Embryonic facial prominence (tissue), 1 donor: ENCODE measurements around the gene MT1A.
"Not testable (repeated sequence)": the region's sequence is repeated elsewhere in the genome, so short reads cannot be mapped to it uniquely, and the experiment has no call there.

ENCODE experiments used
- DNase-seq: peaks from one replicate; pipeline ENCODE4 v3.0.0-alpha.2; 2016; ENCODE audit errors: extremely low spot score

The MT1A gene

DNA sequence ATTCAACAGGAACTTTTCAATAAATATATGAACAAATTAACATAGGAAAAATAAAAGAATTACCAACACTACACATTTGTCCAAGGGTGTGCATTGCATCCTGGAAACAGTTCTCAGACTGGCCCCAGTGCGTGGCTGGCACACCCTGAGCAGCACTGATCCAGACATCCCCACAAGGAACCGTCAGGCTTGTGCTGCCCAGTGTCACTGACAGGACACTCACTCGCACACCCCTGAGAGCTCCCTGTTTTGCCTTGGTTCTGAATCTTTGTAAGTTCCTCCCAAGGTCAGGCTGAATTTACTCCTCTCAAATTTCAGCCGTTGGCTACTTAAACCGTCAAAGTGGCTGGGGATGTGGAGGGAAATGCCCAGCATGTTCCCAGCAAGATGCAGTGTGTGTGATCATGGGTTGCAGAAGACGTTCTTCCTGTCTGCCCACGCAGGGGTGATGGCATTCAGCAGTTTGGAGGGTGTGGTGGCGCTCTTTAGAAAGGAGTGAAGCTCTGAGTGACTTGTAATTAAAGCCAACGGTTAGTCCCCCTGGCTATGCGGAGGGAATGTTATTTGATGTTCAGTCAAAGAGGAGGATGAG is 28.4 kb upstream of the MT1A start:
- no peak for DNase-seq

DNA sequence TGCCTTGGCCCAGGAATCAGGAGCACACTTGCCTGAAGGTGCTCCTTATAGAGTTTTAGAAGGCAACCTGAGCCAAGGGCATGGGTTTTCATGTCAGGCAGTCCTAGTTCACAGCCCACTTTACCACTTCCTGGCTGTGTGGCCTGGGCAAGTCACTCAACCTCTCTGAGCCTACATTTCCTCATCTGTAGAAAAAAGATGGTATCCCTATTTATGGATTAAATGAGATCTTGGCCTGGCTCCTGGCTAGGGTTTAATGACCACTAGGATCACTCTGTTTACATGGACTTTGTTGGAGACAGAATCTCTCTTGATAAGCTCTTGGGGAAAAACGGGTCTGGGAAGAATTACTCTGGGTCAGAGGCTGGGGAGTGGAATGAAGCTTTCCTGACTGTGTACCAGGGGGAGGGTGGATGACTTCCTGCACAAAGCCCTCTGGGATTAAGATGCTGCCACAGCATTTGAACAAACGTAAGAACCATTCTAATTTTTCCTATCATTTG is 27.8 kb upstream of the MT1A start:
- no peak for DNase-seq

DNA sequence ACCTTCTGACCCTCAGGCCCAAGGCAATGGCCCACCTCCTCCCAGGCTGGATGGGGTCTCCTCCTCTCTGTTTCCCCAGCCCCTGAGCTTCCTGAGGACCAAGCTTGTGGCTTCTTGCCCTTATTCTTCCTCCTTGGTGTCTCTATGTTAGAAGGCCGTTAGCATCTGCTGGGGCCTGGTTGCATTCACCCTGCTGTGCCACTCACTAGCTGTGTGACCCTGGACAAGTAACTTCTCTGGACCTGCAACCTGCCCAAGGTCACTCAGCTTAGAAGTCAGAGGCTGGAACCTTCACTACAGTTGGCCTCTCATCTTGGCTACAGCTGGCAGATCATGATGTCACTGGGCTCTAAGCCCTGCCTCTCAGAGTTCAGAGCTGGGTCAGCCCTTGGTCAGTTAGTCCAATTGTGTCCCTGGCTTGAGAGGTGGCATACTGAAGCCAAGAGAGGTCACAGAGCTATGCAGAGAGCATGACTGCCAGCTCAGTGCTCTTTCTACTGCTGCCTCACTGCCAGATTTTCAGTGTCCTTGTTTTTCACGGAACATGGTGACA is 27.1 kb upstream of the MT1A start:
- DNase-seq: no peak

DNA sequence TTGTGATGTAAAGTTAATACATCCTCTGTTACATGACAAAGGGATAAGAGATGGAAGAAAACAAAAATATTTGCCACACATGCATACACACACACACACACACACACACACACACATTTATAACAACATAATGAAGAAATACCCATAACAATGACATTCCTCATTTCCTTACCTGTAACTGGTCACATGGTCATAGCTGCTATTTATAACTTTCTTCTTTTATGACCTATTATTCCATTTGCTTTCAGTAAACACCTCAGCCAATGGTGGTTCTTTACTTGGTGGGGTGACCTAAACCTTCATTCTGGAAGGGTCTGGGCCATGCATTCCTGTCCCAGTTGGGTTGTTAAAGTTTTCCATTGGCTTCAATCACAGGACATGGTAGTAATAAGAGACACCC is 24.8 kb upstream of the MT1A start:
- no peak for DNase-seq

DNA sequence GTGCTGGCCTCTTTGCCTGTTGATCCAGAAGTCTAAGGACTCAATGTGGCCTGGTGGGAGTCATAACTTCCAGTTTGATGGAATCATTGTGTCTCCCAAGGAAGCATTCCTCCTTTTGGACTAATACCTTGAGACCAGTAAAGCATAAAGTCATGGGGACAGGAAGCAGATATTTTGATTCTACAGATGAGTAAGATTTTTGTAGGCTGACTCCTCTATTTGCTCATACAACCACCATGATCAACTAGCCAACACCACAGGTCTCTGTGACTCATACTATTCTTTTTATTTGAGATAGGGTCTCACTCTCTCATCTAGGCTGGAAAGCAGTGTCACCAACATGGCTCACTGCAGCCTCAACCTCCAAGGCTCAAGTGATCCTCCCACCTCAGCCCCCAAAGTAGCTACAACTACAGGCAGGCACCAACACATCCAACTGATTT is 23.9 kb upstream of the MT1A start:
- no peak for DNase-seq

DNA sequence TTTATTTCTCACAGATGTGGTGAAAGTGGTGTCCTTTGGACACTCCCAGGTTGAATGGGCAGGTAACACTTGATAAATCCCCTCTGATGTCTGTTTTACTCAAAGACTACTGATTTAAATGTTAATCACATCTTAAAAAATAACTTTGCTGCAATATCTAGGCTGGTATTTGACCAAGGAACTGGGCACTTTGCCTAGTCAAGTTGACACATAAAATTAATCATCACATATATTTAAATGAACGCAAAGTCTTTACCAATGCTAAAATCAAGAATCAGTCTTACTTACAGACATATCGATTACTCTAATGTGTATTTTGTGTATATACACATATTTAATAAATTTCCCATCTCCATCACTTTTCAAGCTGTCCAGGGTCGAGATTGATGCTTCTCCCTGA is 23.1 kb upstream of the MT1A start:
- DNase-seq: no peak

DNA sequence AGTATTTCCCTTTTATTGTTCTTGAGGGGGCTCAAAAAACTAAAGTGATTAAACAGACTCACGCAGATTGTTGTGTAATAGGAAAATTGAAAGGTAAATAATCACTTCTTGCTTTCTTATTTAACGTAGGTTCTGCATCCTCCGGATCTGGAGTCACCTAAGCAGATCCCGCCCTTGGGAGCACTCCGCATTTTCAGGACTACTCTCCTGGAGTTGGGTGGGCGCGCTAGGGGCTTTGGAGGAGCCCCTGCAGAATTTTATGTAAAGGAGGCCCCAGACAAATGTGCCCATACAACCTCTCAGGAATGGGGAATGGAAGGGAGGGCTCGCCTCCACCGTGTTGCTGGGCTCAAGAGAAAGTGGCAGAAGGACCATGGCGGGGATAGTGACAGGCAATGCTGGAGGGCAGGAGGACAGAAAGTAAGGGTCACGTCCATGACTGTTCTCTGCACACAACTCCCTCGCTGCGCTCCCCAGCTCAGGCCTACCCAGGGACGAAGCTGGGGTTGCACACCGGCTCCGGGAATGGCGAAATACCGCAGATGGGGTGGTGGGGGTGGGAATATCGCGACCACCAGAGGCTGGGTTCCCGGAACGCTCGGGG is 21.8 kb upstream of the MT1A start:
- DNase-seq: no peak

DNA sequence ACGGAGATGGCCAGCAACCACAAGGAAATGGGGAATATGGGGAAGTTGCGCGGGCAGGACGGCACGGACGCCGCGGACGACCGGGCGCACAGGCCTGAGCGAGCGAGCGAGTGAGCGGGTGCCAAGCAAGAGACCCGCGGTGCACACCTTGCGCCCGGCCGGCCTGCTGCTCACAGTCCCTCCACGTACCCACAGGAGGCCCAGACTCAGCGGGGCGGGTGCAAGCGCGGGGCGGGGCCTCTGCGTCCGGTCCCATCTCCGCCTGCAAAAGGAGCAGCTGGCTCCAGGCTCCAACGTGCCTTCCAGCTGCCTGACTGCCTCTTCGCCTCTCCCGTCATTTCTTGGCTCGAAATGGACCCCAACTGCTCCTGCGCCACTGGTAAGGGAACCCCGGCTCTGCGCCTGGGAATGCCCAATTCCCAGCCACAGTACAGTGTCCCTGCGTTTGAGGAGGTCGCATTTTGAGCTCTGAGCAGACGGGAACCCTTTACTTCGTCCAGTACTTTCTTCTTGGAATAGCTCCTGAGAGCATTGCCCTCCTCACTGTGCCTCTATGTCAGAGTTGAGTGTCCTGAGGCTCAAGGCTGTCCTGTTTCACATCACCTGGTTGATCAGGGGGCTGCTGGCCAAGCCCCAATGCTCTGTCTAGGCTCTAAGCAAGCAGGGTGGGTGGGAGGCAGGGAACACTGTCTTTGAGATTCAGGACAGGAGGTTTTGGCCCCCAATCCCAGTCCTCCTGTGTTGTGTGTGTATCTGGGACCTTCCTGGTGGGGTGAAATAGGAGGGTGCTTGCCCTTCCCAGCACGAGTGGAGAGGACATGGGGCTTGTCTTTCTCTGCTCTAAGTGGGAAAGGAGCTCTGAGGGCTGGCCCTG is 21.0 kb upstream of the MT1A start:
- no peak for DNase-seq

DNA sequence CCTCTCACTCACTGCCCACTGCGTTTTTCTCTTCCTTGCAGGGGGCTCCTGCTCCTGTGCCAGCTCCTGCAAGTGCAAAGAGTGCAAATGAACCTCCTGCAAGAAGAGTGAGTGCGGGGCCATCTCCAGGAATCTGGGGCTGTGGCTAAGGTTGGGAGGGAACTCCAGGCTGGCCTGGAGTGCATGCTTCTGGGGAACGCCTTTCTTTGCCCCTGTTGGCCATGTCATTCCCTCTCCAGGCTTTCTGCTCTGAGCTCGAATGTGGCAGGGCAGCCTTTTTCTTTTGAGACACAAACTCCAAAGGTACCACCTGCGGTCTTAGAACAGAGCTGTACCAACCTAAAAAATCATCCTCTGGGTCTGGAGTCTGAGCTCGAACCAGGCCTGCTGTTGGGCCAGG is 20.3 kb upstream of the MT1A start:
- DNase-seq: no peak

DNA sequence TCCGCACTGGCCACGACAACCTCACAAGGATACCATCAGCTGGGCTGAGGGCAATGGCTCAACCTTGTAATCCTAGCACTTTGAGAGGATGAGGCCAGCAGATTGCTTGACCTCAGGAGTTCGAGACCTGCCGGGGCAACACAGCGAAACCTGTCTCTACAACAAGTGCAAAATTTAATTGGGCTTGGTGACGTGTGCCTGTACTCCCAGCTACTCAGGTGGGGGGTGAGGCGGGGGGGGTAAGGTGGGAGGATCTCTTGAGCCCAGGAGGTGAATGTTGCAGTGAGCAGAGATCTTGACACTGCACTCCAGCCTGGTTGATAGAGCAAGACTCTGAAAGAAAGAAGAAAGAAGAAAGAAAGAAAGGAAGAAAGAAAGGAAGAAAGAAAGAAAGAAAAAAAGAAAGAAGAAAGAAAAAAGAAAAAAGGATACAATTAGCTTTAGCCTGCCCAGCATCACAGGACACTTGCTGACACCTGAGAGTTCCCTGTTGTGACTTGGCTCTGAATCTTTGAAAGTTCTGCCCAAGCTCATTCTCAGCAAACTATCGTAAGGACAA is 18.0 kb upstream of the MT1A start:
- no peak for DNase-seq

DNA sequence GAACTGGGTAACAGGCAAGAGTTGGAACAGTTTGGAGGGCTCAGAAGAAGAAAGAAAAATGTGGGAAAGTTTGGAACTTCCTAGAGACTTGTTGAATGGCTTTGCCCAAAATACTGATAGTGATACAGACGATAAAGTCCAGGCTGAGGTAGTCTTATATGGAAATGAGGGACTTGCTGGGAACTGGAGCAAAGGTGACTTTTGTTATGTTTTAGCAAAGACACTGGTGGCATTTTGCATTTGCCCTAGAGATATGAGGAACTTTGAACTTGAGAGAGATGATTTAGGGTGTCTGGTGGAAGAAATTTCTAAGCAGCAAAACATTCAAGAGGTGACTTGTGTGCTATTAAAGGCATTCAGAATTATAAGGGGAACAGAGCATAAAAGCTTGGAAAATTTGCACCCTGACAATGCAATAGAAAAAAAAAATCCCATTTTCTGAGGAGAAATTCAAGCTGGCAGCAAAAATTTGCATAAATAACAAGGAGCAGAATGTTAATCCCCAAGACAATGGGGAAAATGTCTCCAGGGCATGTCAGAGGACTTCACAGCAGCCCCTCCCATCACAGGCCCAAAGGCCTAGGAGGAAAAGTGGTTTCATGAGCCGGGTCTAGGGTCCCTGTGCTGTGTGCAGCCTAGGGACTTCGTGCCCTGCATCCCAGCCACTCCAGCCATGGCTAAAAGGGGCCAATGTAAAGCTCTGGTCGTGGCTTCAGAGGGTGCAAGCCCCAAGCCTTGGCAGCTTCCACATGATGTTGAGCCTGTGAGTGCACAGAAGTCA is 16.6 kb upstream of the MT1A start:
- DNase-seq: not testable (repeated sequence)

DNA sequence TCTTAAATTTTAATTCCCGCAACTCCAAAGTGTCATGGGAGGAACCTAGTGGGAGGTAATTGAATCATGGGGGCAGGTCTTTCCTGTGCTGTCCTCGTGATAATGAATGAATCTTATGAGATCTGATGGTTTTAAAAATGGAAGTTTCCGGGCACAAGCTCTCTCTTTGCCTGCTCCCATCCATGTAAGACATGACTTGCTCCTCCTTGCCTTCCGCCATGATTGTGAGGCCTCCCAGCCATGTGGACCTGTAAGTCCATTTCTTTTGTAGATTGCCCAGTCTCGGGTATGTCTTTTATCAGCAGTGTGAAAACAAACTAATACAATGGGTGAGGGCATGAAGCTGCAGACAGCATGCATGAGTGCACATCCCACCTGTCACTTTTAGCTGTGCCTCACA is 15.3 kb upstream of the MT1A start:
- not testable (repeated sequence) for DNase-seq

DNA sequence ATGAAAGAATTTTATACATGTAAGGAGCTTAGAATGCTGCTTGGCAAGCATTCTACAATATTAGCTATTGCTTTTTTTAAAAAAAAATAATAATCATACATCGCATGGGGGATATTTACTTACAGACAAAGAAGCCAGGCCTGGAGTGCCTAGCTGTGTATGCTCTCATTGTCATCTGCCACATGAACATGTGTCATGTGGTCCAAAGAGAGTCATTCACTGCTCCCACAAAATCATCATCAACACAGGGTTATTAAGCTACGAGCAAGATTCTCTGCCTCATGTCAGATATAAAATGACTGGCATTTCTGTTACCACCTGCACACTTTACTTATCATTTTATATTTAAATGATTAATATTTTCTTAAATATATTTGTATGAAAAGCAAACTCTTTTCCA is 14.8 kb upstream of the MT1A start:
- no peak for DNase-seq

DNA sequence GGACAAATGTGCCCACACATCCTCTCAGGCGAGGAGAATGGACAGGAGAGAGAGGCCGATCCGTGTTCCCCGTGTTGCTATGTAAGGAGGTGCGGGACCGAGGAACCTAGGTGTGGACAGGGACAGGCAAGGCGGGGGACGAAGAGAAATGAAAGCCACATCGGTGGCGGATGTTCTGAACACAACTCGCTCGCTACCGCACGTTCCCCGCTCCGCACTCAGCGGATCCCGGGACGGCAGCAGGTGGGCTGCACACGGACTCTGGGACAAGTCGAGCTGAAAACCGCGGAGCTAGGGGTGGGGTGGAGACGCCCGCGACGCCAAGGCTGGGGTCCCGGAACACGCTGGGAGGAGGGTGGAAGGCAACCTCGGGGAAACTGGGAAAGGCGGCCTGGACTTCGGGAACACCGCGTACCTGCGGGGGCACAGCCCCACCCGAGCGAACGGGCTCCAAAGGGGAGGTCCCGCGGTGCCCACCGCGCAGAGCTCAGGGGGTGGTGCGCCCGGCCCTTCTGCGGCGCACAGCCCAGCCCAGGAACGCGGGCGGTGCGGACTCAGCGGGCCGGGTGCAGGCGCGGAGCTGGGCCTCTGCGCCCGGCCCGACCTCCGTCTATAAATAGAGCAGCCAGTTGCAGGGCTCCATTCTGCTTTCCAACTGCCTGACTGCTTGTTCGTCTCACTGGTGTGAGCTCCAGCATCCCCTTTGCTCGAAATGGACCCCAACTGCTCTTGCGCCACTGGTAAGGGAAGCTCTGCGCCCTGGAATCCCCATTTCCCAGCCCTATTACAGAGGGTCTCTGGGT is 13.1 kb upstream of the MT1A start, which contains the start of gene MT1E:
Gene MT1E (plus strand): TSS at position 642 of the 803 bp plus-strand sequence. CDS start 71 bp downstream, at position 713.
- no peak for DNase-seq

DNA sequence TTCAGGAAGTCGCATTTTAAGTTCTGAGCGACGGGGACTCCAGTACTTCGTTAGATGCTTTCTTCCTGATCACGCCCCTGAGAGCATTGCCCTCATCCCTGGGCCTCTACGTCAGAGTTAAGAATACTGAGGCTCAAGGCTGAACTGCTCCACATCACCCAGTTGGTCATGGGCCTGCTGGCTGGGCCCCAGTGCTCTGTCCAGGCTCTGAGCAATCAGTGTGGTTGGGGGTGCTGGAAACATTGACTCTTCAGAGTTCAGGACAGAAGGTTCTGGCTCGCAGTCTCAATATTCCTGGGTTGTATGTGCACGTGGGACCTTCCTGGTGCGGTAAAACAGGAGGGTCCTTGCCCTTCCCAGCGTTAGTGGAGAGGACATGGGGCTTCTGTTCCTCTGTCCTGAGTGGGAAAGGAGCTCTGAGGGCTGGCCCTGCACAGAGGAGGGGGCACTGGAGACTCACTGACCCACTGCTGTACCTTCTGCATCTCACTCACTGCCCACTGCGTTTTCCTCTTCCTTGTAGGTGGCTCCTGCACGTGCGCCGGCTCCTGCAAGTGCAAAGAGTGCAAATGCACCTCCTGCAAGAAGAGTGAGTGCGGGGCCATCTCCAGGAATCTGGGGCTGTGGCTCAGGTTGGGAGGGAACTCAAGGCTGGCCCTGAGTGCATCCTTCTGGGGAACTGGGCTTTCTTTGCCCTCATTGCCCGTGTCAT is 12.4 kb upstream of the MT1A start:
- no peak for DNase-seq

DNA sequence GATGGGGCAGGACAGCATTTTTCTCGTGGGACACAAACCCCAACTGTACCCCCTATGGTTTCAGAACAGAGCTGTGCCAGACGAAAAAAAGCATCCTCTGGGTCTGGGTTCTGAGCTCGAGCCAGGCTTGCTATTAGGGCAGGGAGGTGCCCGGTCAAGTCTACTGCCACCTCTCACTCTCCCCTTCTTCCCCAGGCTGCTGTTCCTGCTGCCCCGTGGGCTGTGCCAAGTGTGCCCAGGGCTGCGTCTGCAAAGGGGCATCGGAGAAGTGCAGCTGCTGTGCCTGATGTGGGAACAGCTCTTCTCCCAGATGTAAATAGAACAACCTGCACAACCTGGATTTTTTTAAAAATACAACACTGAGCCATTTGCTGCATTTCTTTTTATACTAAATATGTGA is 11.8 kb upstream of the MT1A start:
- no peak for DNase-seq

DNA sequence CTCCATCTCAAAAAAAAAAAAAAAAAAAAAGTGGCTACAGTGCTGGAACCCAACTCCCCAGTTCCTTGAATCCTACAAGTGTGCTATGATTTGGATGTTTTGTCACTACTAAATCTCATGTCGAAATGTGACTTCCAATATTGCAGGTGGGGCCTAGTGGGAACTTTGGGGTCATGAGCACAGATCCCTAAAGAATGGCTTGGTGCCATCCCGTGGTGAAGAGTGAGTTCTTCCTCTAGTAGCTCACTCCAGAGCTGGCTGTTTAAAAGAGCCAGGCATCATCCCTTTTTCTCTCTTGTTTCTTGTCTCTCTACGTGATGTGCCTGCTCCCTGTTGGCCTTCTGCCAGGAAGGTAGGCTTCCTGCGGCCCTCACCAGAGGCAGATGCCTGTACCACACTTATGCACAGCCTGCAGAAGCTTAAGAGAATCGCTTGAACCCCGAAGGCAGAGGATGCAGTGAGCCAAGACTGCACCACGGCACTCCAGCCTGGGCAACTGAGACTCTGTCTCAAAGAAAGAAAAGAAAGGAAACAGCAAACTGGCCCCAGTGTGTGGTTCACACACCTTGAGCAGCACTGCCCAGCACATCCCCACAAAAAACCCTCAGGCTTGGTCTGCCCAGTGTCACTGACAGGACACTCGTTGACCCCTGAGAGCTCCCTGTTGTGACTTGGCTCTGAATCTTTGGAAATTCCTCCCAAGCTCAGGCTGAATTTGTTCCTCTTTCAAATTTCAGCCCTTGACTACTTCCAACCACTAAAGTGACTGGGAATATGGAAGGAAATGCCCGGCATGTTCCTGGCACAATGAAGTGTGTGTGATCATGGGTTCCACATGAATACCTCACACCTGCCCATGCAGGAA is 9.7 kb upstream of the MT1A start:
- no peak for DNase-seq

DNA sequence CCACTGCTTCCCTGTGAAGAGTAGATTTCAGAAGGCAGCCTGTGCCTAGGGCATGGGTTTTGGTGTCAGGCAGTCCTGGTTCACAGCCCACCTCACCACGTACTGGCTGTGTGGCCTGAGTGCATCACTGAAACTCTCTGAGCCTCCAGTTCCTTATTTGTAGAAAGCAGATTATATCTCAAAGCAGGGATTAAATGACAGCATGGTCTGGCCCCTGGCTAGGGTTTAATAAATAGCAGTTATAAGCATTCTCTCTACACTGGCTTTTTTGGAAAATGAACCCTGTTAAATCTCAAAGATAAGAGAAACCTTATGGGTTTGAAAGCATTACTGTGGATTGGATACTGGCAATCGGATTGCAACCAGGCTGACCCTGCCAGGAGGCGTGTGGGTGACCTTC is 8.9 kb upstream of the MT1A start:
- DNase-seq: no peak

DNA sequence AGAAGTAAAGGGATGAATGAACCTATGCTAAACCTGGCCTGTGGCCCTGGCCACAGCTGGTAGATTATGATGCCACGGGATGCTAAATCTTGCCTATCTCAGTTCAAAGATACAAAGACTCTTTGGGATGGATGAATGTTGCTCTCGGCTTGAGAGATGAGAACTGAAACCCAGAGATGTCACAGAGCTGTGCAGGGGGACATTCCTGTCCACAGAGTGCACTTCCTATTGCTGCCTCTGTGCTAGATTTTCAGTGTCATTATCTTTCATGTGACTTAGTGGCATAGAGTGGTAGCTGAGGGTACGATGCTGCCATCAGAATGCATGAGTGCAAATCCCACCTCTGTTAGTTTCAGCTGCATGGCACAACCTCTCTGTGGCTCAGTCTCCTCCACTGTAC is 8.3 kb upstream of the MT1A start:
- no peak for DNase-seq
